Adrenal gland (tissue), 12 donors: ENCODE results near the gene DLGAP1. TPM values are rescaled to one million over a fixed set of nuclear protein-coding genes. Genes with fewer than 3 reads are reported as not detected.

Experiments
- DNase-seq, 7 donors: peaks; one replicate each; pipeline ENCODE4 v3.0.0-alpha.2; 2019 to 2020
- H3K27ac ChIP-seq, 5 donors: fragments of 200-600 bp; sonication (generic) in 4 of 5; 1 replicate in 3 of 5; 2 replicates in 2 of 5; pipeline versions ENCODE4 v1.5.1 to v1.8.0; 2016 to 2020; ENCODE audit warnings: mild to moderate bottlenecking in 1 of 5
- H3K27me3 ChIP-seq: fragments of 200-600 bp; 2 replicates; pipeline ENCODE4 v1.8.0; 2021
- H3K36me3 ChIP-seq, 2 donors: fragments of 200-600 bp; replicated peaks in 1 of 2; 1 replicate in 1 of 2; 2 replicates in 1 of 2; pipeline versions ENCODE4 v1.5.1 to v1.8.0; 2018 to 2022
- H3K4me1 ChIP-seq, 2 donors: fragments of 200-600 bp; replicated peaks in 1 of 2; 1 replicate in 1 of 2; 2 replicates in 1 of 2; pipeline versions ENCODE4 v1.5.1 to v1.8.0; 2018 to 2021
- H3K4me3 ChIP-seq, 4 donors: fragments of 200-600 bp; sonication (generic) in 3 of 4; one replicate each; pipeline ENCODE4 v1.5.1; 2016 to 2018
- H3K9me3 ChIP-seq, 3 donors: fragments of 200-600 bp; sonication (generic) in 1 of 3; replicated peaks in 1 of 3; 1 replicate in 2 of 3; 2 replicates in 1 of 3; pipeline versions ENCODE4 v1.5.1 to v1.8.0; 2016 to 2021
- CTCF ChIP-seq, 6 experiments: fragments of 450-650 bp in 4 of 6; fragments of 200-600 bp in 2 of 6; sonication (generic) in 1 of 6; IDR thresholded peaks; 1 replicate in 5 of 6; 2 replicates in 1 of 6; pipeline versions ENCODE4 v1.5.1 to v1.8.0; 2016 to 2021; ENCODE audit warnings: antibody characterized with exemption in 6 of 6, mild to moderate bottlenecking in 2 of 6, moderate library complexity in 1 of 6
- POLR2A ChIP-seq, 2 donors: fragments of 450-650 bp; IDR thresholded peaks; one replicate each; pipeline ENCODE4 v1.6.1; 2017; ENCODE audit warnings: antibody characterized with exemption in 2 of 2, mild to moderate bottlenecking in 2 of 2, moderate library complexity in 1 of 2
- WGBS, 4 donors: extraction: QIAGEN DNeasy Blood & Tissue Kit in 2 of 4; methylation state at CpG; one replicate each; pipeline versions ENCODE4 v1.1.5 to v1.1.7; 2013 to 2017; 5-methylcytosine and 5-hydroxymethylcytosine counted together
- intact Hi-C, 2 donors: fragments of 100-400 bp; cut with DNase I; formaldehyde crosslinking; loops; one replicate each; pipeline versions ENCODE4 v1.14.1 to v1.15.0; 2022 to 2023
- polyA plus RNA-seq, 3 donors: library from polyadenylated mRNA; stranded (reverse); fragments of 200-250 nt in 2 of 3; fragments of 350-450 nt in 1 of 3; fragmentation: Illumina TruSeq in 1 of 3; extraction: RNeasy Lipid Tissue Mini Kit (QIAGEN cat#74804) in 1 of 3; gene quantifications; one replicate each; pipeline ENCODE4 v1.2.3, GENCODE V29; 2013 to 2014
- total RNA-seq, 9 donors: library from RNA; depleted of rRNA in 4 of 9; stranded (reverse); fragments of >200 nt in 4 of 9; fragments of 120-200 nt in 1 of 9; fragmentation: NEBNext Ultra II Directional in 1 of 9; extraction: Animal tissue kit (Norgen Biotek cat#: 25700) in 1 of 9; gene quantifications; one replicate each; pipeline versions ENCODE4 v1.1.0 to v1.2.4, GENCODE V29; 2013 to 2023
- donor health status: healthy with polysubstance abuse.
- donor health status: Bipolar disorder and iron deficiency.
- donor health status: DM: yes; HTN: yes; CAD: no.
- donor health status: DM: no; HTN: no; CAD: no.
- donor health status: DM: no; HTN: no; CAD: no.
- donor health status: DM: yes; HTN: yes; CAD: no.

Gene DLGAP1
- total and polyA plus RNA-seq, 12 donors = 1.7 to 30.9 (median 12.9) TPM

GRCh38 chr18:4394700-4395099 is 60.4 kb downstream of the DLGAP1 start:
- Histone ChIP-seq H3K27me3 (no peaks in the 10 kb centered on the region), H3K27ac (no peak overlapping the region), H3K9me3 (no peaks in the 10 kb centered on the region), H3K4me3 (no peak overlapping the region), H3K36me3 (no peaks in the 10 kb centered on the region), H3K4me1 (no peaks in the 10 kb centered on the region)
- no peak for TF ChIP-seq CTCF (IDR thresholded peaks at IDR 0.05)
- intact Hi-C loops = no loop called here
- DNase-seq = no peak
- 59 to 80% (median 70%) methylated on average over 4 of the region's 4 CpGs for WGBS, 4 donors

DNA sequence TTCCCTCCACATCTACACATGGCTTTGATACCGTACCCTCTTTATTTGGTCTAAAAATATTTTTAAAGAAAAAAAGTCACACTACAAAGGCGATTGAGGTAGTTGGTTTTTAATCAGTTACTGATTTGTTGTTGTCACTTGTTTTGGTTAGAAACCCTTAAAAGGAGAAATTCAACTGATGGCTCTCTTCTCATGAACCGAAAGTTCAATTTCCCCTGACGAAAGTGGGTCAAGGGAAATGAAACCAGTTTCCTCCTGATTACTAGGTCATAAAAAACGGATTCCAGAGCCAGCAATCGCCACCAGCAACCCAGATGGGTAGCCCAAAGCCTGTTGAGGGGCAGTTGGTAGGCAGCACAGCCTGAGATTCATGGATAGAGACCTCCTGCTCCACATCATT is 63.2 kb downstream of the DLGAP1 start:
- Histone ChIP-seq H3K36me3 (no peaks in the 10 kb centered on the region), H3K9me3 (no peaks in the 10 kb centered on the region), H3K4me1 (no peaks in the 10 kb centered on the region), H3K27me3 (no peaks in the 10 kb centered on the region), H3K27ac (no peak overlapping the region), H3K4me3 (no peak overlapping the region)
- TF ChIP-seq POLR2A (IDR thresholded peaks at IDR 0.05) (no peak), CTCF (IDR thresholded peaks at IDR 0.05) (no peak)
- intact Hi-C loops = no loop called here
- WGBS, 4 donors = 43 to 50% (median 47%) methylated on average over 6 of the region's 6 CpGs
- no peak for DNase-seq

- H3K36me3 ChIP-seq = no peaks in the 10 kb centered on the region
- no peaks in the 10 kb centered on the region for H3K27me3 ChIP-seq
- H3K27ac ChIP-seq = no peak overlapping the region
- no peak for TF ChIP-seq CTCF (IDR thresholded peaks at IDR 0.05)
- TF ChIP-seq POLR2A (IDR thresholded peaks at IDR 0.05) = no peak
- H3K4me3 ChIP-seq = no peak overlapping the region
- 28 to 40% (median 34%) methylated on average over 3 of the region's 3 CpGs for WGBS, 4 donors
- intact Hi-C loops = no loop called here
- no peaks in the 10 kb centered on the region for H3K4me1 ChIP-seq
- no peak for DNase-seq
- H3K9me3 ChIP-seq = no peaks in the 10 kb centered on the region
Measured at GRCh38 chr18:4385876-4386275, 69.2 kb downstream of the DLGAP1 start.

DNA sequence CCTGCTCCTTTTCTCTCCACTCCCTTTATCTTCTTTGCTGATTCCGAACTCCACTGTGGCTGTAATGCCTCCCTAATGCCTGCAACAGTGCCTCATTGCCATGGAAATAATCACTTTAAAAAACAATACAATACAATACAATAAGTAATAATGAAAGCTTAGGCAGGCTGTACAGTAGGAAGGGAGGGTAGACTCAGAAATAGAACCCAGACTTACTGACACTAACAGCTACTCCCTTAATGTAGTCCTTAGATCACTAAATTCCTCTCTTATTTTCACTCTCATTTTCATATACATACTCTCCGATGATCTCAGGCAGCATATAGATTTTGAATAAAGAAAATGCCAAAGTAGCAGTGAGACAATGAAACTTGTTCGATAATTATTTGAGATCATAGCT is 70.2 kb downstream of the DLGAP1 start:
- 13 to 29% (median 23%) methylated on average over 3 of the region's 3 CpGs for WGBS, 4 donors
- no peaks in the 10 kb centered on the region for H3K27me3 ChIP-seq
- intact Hi-C loops = no loop called here
- H3K27ac ChIP-seq = no peak overlapping the region
- no peak overlapping the region for H3K4me3 ChIP-seq
- no peaks in the 10 kb centered on the region for H3K36me3 ChIP-seq
- no peaks in the 10 kb centered on the region for H3K9me3 ChIP-seq
- DNase-seq = no peak
- no peaks in the 10 kb centered on the region for H3K4me1 ChIP-seq
- TF ChIP-seq CTCF (IDR thresholded peaks at IDR 0.05) = no peak
- TF ChIP-seq POLR2A (IDR thresholded peaks at IDR 0.05) = no peak
